Caco-2 (cell line): Measurements from ENCODE around the gene MAP1LC3B2. TPM values are rescaled to one million over a fixed set of nuclear protein-coding genes. Genes with fewer than 3 reads are reported as not detected.

ENCODE experiments used
- BruUV-seq: library from RNA; stranded (reverse); fragments of 400-500 nt; replicated peaks from 2 replicates; lab custom pipeline; 2021; lab: Mats Ljungman, UMichigan
- CTCF ChIA-PET: fragments of 300-600 bp; sonication (Branson Sonifier 250); formaldehyde crosslinking; loops from one replicate; lab custom pipeline; 2022; ENCODE audit warnings: antibody characterized with exemption; lab: Charles Lee
- POLR2A ChIA-PET: fragments of 300-600 bp; sonication (Branson Sonifier 250); formaldehyde crosslinking; loops from one replicate; lab custom pipeline; 2022; ENCODE audit warnings: antibody characterized with exemption; lab: Charles Lee
- DNase-seq, 2 experiments: peaks; one replicate each; pipeline versions ENCODE4 v3.0.0 to v3.0.0-alpha.2; 2020 to 2022
- H3K27me3 ChIP-seq: replicated peaks from 2 replicates; pipeline ENCODE4 v1.6.0; 2011; ENCODE audit warnings: low read length; ENCODE audit not compliant: control insufficient read depth, insufficient read depth
- H3K36me3 ChIP-seq: 2 replicates; pipeline ENCODE4 v1.5.1; 2011; ENCODE audit warnings: low read length; ENCODE audit not compliant: control insufficient read depth, insufficient read depth
- H3K4me1 ChIP-seq: fragments of 250-450 bp; sonication (Bioruptor Pico); 2 replicates; pipeline ENCODE4 v1.5.1; 2020; ENCODE audit warnings: mild to moderate bottlenecking
- H3K4me3 ChIP-seq: 2 replicates; pipeline ENCODE4 v1.5.1; 2011; ENCODE audit warnings: low read depth, mild to moderate bottlenecking, control low read depth, low read length
- H3K9me3 ChIP-seq: fragments of 250-450 bp; sonication (Bioruptor Pico); 2 replicates; pipeline ENCODE4 v1.5.1; 2020; ENCODE audit warnings: mild to moderate bottlenecking, moderate library complexity
- H3K27ac Mint-ChIP-seq: one replicate; pipeline ENCODE4 v1.8.0; 2022; ENCODE audit warnings: mixed read lengths; ENCODE audit not compliant: unreplicated experiment
- H3K27me3 Mint-ChIP-seq: one replicate; pipeline ENCODE4 v1.8.0; 2022; ENCODE audit warnings: mixed read lengths; ENCODE audit not compliant: insufficient read depth, unreplicated experiment
- H3K36me3 Mint-ChIP-seq: one replicate; pipeline ENCODE4 v1.8.0; 2022; ENCODE audit warnings: mild to moderate bottlenecking, mixed read lengths; ENCODE audit not compliant: insufficient read depth, unreplicated experiment
- H3K4me1 Mint-ChIP-seq: one replicate; pipeline ENCODE4 v1.8.0; 2022; ENCODE audit warnings: low read depth, mixed read lengths; ENCODE audit not compliant: unreplicated experiment
- H3K4me3 Mint-ChIP-seq: one replicate; pipeline ENCODE4 v1.8.0; 2022; ENCODE audit warnings: mild to moderate bottlenecking, moderate library complexity, mixed read lengths; ENCODE audit not compliant: unreplicated experiment
- H3K9me3 Mint-ChIP-seq: one replicate; pipeline ENCODE4 v1.8.0; 2022; ENCODE audit warnings: mixed read lengths; ENCODE audit not compliant: unreplicated experiment
- intact Hi-C: fragments of 100-400 bp; cut with micrococcal nuclease; formaldehyde crosslinking; loops from one replicate; pipeline ENCODE4 v1.10.0; 2022; ENCODE audit not compliant: unreplicated experiment
- total RNA-seq: library from RNA; stranded (reverse); gene quantifications from 2 replicates; pipeline ENCODE4 v1.2.3, GENCODE V29; 2022
- TF ChIP-seq, protein P1 (sequence below), 2 experiments: fragments of 200-600 bp in 1 of 2; IDR thresholded peaks; 1 replicate in 1 of 2; 2 replicates in 1 of 2; pipeline versions ENCODE4 v1.5.1 to v1.8.0; 2011 to 2022; ENCODE audit warnings: antibody characterized with exemption in 1 of 2, control low read depth in 1 of 2, inconsistent platforms in 1 of 2, low read depth in 1 of 2, low read length in 1 of 2, mild to moderate bottlenecking in 1 of 2, moderate library complexity in 1 of 2; ENCODE audit not compliant: insufficient read depth in 1 of 2, severe bottlenecking in 1 of 2, unreplicated experiment in 1 of 2

The MAP1LC3B2 gene
- total RNA-seq, 1 experiment from 2014 or later = not detected

- no TSS peak for BruUV-seq
- no peaks in the 10 kb centered on the region for H3K27me3 Mint-ChIP-seq
- DNase-seq = no peak
- Histone ChIP-seq H3K27me3 (no peaks in the 10 kb centered on the region), H3K4me1 (peaks cover 25% of the 10 kb centered on the region), H3K36me3 (no peaks in the 10 kb centered on the region), H3K4me3 (no peak overlapping the region), H3K9me3 (no peaks in the 10 kb centered on the region)
- no peak overlapping the region for H3K27ac Mint-ChIP-seq
- TF ChIP-seq, protein P1, sequence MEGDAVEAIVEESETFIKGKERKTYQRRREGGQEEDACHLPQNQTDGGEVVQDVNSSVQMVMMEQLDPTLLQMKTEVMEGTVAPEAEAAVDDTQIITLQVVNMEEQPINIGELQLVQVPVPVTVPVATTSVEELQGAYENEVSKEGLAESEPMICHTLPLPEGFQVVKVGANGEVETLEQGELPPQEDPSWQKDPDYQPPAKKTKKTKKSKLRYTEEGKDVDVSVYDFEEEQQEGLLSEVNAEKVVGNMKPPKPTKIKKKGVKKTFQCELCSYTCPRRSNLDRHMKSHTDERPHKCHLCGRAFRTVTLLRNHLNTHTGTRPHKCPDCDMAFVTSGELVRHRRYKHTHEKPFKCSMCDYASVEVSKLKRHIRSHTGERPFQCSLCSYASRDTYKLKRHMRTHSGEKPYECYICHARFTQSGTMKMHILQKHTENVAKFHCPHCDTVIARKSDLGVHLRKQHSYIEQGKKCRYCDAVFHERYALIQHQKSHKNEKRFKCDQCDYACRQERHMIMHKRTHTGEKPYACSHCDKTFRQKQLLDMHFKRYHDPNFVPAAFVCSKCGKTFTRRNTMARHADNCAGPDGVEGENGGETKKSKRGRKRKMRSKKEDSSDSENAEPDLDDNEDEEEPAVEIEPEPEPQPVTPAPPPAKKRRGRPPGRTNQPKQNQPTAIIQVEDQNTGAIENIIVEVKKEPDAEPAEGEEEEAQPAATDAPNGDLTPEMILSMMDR (IDR thresholded peaks at IDR 0.05; ENCODE audit: insufficient read depth in 1 of 2, low read depth in 1 of 2, low read length in 1 of 2, severe bottlenecking in 1 of 2, unreplicated experiment in 1 of 2) = no peak
- no peaks in the 10 kb centered on the region for H3K9me3 Mint-ChIP-seq
- ChIA-PET CTCF (interaction anchor here (0.7 kb wide), 1 partner anchor 449 kb away, joined by 3 read pairs; no protein-coding TSS in a partner anchor), POLR2A (no interaction called here)
- H3K36me3 Mint-ChIP-seq = peaks cover 6% of the 10 kb centered on the region
- intact Hi-C loops = no loop called here
- peaks cover 38% of the 10 kb centered on the region for H3K4me1 Mint-ChIP-seq
- H3K4me3 Mint-ChIP-seq = no peak overlapping the region
These were observed 47.2 kb downstream of the MAP1LC3B2 start for GRCh38 chr12:116606397-116606796.

- intact Hi-C loops = no loop called here
- Histone ChIP-seq H3K4me3 (no peak overlapping the region), H3K4me1 (peaks cover 25% of the 10 kb centered on the region), H3K36me3 (no peaks in the 10 kb centered on the region), H3K27me3 (no peaks in the 10 kb centered on the region), H3K9me3 (no peaks in the 10 kb centered on the region)
- ChIA-PET POLR2A (no interaction called here), CTCF (no interaction called here)
- Mint-ChIP-seq H3K4me3 (no peak overlapping the region), H3K9me3 (no peaks in the 10 kb centered on the region), H3K27me3 (no peaks in the 10 kb centered on the region), H3K36me3 (peaks cover 6% of the 10 kb centered on the region), H3K4me1 (peaks cover 31% of the 10 kb centered on the region), H3K27ac (no peak overlapping the region)
- no TSS peak for BruUV-seq
- DNase-seq = no peak
- TF ChIP-seq, protein P1 (IDR thresholded peaks at IDR 0.05; ENCODE audit: insufficient read depth in 1 of 2, low read depth in 1 of 2, low read length in 1 of 2, severe bottlenecking in 1 of 2, unreplicated experiment in 1 of 2) = no peak
These were observed 47.9 kb downstream of the MAP1LC3B2 start for GRCh38 chr12:116607039-116607438.

GRCh38 chr12:116609319-116610114 lies 50.3 kb downstream of the MAP1LC3B2 start:
- intact Hi-C loops = loop anchor here (5.0 kb wide), 1 partner anchor 88 kb away; no protein-coding TSS in a partner anchor
- Mint-ChIP-seq H3K27ac (peak overlapping the region; percentile 32), H3K36me3 (peaks cover 6% of the 10 kb centered on the region), H3K9me3 (no peaks in the 10 kb centered on the region), H3K4me1 (peaks cover 38% of the 10 kb centered on the region), H3K4me3 (no peak overlapping the region), H3K27me3 (no peaks in the 10 kb centered on the region)
- TF ChIP-seq, protein P1 (IDR thresholded peaks at IDR 0.05; ENCODE audit: insufficient read depth in 1 of 2, low read depth in 1 of 2, low read length in 1 of 2, severe bottlenecking in 1 of 2, unreplicated experiment in 1 of 2) = peak in 1 of 2 experiments; percentile 10
- H3K4me3 ChIP-seq = no peak overlapping the region
- POLR2A ChIA-PET = no interaction called here
- peaks cover 25% of the 10 kb centered on the region for H3K4me1 ChIP-seq
- H3K27me3 ChIP-seq = no peaks in the 10 kb centered on the region
- CTCF ChIA-PET = interaction anchor here (1.4 kb wide), 1 partner anchor 9 kb away, joined by 4 read pairs; no protein-coding TSS in a partner anchor
- DNase-seq = peak; percentile 54 to 55
- no TSS peak for BruUV-seq
- no peaks in the 10 kb centered on the region for H3K36me3 ChIP-seq
- no peaks in the 10 kb centered on the region for H3K9me3 ChIP-seq
